Upper lobe of left lung (tissue), 6 donors: Measurements from ENCODE around the gene CD5L. TPM values are rescaled to one million over a fixed set of nuclear protein-coding genes. Genes with fewer than 3 reads are reported as not detected.

ENCODE experiments used
- ATAC-seq, 2 donors: fragments of 200-7000 bp; cut with Tn5 transposase; one replicate each; pipeline ENCODE4 v1.9.1; 2022; ENCODE audit warnings: mild to moderate bottlenecking in 2 of 2, moderate library complexity in 2 of 2; ENCODE audit not compliant: low FRiP score in 2 of 2
- DNase-seq, 2 donors: peaks; one replicate each; pipeline ENCODE4 v3.0.0-alpha.2; 2019 to 2020
- H3K27ac ChIP-seq, 4 donors: fragments of 200-600 bp; sonication (generic); one replicate each; pipeline ENCODE4 v1.5.1; 2016 to 2019
- H3K27me3 ChIP-seq, 4 donors: fragments of 200-600 bp; sonication (generic); one replicate each; pipeline ENCODE4 v1.5.1; 2017 to 2019
- H3K36me3 ChIP-seq, 4 donors: fragments of 200-600 bp; sonication (generic); one replicate each; pipeline ENCODE4 v1.5.1; 2016 to 2019
- H3K4me1 ChIP-seq, 4 donors: fragments of 200-600 bp; sonication (generic); one replicate each; pipeline ENCODE4 v1.5.1; 2018 to 2019
- H3K4me3 ChIP-seq, 4 donors: fragments of 200-600 bp; sonication (generic); one replicate each; pipeline ENCODE4 v1.5.1; 2017 to 2019; ENCODE audit warnings: mild to moderate bottlenecking in 2 of 4, moderate library complexity in 1 of 4
- H3K9me3 ChIP-seq, 4 donors: fragments of 200-600 bp; sonication (generic); one replicate each; pipeline ENCODE4 v1.5.1; 2018 to 2019
- CTCF ChIP-seq, 6 experiments: fragments of 450-650 bp in 4 of 6; fragments of 200-600 bp in 2 of 6; sonication (generic) in 2 of 6; IDR thresholded peaks; one replicate each; pipeline ENCODE4 v1.5.1; 2016 to 2019; ENCODE audit warnings: antibody characterized with exemption in 6 of 6
- EP300 ChIP-seq, 4 donors: sonication (generic); formaldehyde crosslinking; IDR thresholded peaks; one replicate each; pipeline ENCODE4 v1.5.1; 2017; ENCODE audit warnings: antibody characterized with exemption in 4 of 4, control low read depth in 2 of 4
- POLR2A ChIP-seq, 4 donors: fragments of 450-650 bp; IDR thresholded peaks; one replicate each; pipeline ENCODE4 v1.5.1; 2016 to 2017; ENCODE audit warnings: antibody characterized with exemption in 4 of 4, mild to moderate bottlenecking in 2 of 4
- POLR2AphosphoS5 ChIP-seq, 2 donors: sonication (generic); formaldehyde crosslinking; IDR thresholded peaks; one replicate each; pipeline ENCODE4 v1.5.1; 2017; ENCODE audit warnings: antibody characterized with exemption in 2 of 2
- WGBS, 2 donors: methylation state at CpG; one replicate each; pipeline ENCODE4 v1.1.5; 2017 to 2018; 5-methylcytosine and 5-hydroxymethylcytosine counted together
- total RNA-seq, 6 donors: library from RNA; depleted of rRNA in 4 of 6; stranded (reverse); fragments of >200 nt in 4 of 6; gene quantifications; one replicate each; pipeline versions ENCODE4 v1.1.0 to v1.2.1, GENCODE V29; 2016 to 2021
- donor health status: DM: no; HTN: no; CAD: no; lungs with moderate emphysema.
- donor health status: DM: no; HTN: yes; CAD: no; lungs with severe emphysema.

The CD5L gene
- total RNA-seq, 6 donors from 2014 or later: 1.4 to 5.2 (median 3.4) TPM

GRCh38 chr1:157844089-157844830 lies 2.7 kb upstream of the CD5L start:
- DNase-seq: peak in 1 of 2 donors; percentile 32
- peak in 1 of 2 donors; percentile 79 for ATAC-seq
- Histone ChIP-seq H3K27me3 (no peaks in the 10 kb centered on the region), H3K9me3 (no peaks in the 10 kb centered on the region), H3K4me1 (no peaks in the 10 kb centered on the region), H3K36me3 (no peaks in the 10 kb centered on the region), H3K27ac (no peak overlapping the region), H3K4me3 (no peak overlapping the region)
- 72 to 74% methylated on average over 4 of the region's 4 CpGs for WGBS, 2 donors
- TF ChIP-seq POLR2AphosphoS5 (IDR thresholded peaks at IDR 0.05): no peak
- no peak for TF ChIP-seq POLR2A (IDR thresholded peaks at IDR 0.05)
- TF ChIP-seq EP300 (IDR thresholded peaks at IDR 0.05): no peak
- no peak for TF ChIP-seq CTCF (IDR thresholded peaks at IDR 0.05)

GRCh38 chr1:157842939-157843338 lies 1.3 kb upstream of the CD5L start:
- DNase-seq (no peak), ATAC-seq (no peak)
- Histone ChIP-seq H3K36me3 (no peaks in the 10 kb centered on the region), H3K27me3 (no peaks in the 10 kb centered on the region), H3K4me3 (no peak overlapping the region), H3K9me3 (no peaks in the 10 kb centered on the region), H3K4me1 (no peaks in the 10 kb centered on the region), H3K27ac (no peak overlapping the region)
- TF ChIP-seq CTCF (IDR thresholded peaks at IDR 0.05) (no peak), EP300 (IDR thresholded peaks at IDR 0.05) (no peak), POLR2AphosphoS5 (IDR thresholded peaks at IDR 0.05) (no peak), POLR2A (IDR thresholded peaks at IDR 0.05) (no peak)
- 83 to 96% methylated on average over 1 of the region's 1 CpG for WGBS, 2 donors

- DNase-seq (no peak), ATAC-seq (no peak)
- TF ChIP-seq POLR2AphosphoS5 (IDR thresholded peaks at IDR 0.05): no peak
- no peak for TF ChIP-seq CTCF (IDR thresholded peaks at IDR 0.05)
- Histone ChIP-seq H3K27ac (no peak overlapping the region), H3K9me3 (no peaks in the 10 kb centered on the region), H3K36me3 (no peaks in the 10 kb centered on the region), H3K4me1 (no peaks in the 10 kb centered on the region), H3K27me3 (no peaks in the 10 kb centered on the region), H3K4me3 (no peak overlapping the region)
Observed at GRCh38 chr1:157838966-157839365, 2.6 kb downstream of the CD5L start.

GRCh38 chr1:157834430-157834829 lies 7.2 kb downstream of the CD5L start:
- peak in 1 of 2 donors; percentile 45 for DNase-seq
- TF ChIP-seq POLR2AphosphoS5 (IDR thresholded peaks at IDR 0.05) (no peak), POLR2A (IDR thresholded peaks at IDR 0.05) (no peak), CTCF (IDR thresholded peaks at IDR 0.05) (no peak), EP300 (IDR thresholded peaks at IDR 0.05) (no peak)
- Histone ChIP-seq H3K9me3 (no peaks in the 10 kb centered on the region), H3K4me3 (no peak overlapping the region), H3K4me1 (no peaks in the 10 kb centered on the region), H3K27ac (no peak overlapping the region), H3K36me3 (no peaks in the 10 kb centered on the region), H3K27me3 (no peaks in the 10 kb centered on the region)
- WGBS, 2 donors: 85 to 86% methylated on average over 12 of the region's 12 CpGs
- ATAC-seq: no peak

GRCh38 chr1:157833145-157833544 lies 8.5 kb downstream of the CD5L start:
- WGBS, 2 donors: 81 to 87% methylated on average over 6 of the region's 6 CpGs
- DNase-seq (no peak), ATAC-seq (no peak)
- Histone ChIP-seq H3K27me3 (no peaks in the 10 kb centered on the region), H3K4me1 (no peaks in the 10 kb centered on the region), H3K4me3 (no peak overlapping the region), H3K9me3 (no peaks in the 10 kb centered on the region), H3K36me3 (no peaks in the 10 kb centered on the region), H3K27ac (no peak overlapping the region)
- TF ChIP-seq CTCF (IDR thresholded peaks at IDR 0.05): no peak
- no peak for TF ChIP-seq POLR2A (IDR thresholded peaks at IDR 0.05)
- no peak for TF ChIP-seq EP300 (IDR thresholded peaks at IDR 0.05)
- TF ChIP-seq POLR2AphosphoS5 (IDR thresholded peaks at IDR 0.05): no peak
